Caco-2 (cell line): ENCODE data around the gene YIF1B. TPM values are rescaled to one million over a fixed set of nuclear protein-coding genes. Genes with fewer than 3 reads are reported as not detected.
A peak's percentile ranks its signal among the peaks of the same experiment; 100 is the strongest.

Experiments used
- BruUV-seq: library from RNA; stranded (reverse); fragments of 400-500 nt; replicated peaks from 2 replicates; lab custom pipeline; 2021; lab: Mats Ljungman, UMichigan
- CTCF ChIA-PET: fragments of 300-600 bp; sonication (Branson Sonifier 250); formaldehyde crosslinking; loops from one replicate; lab custom pipeline; 2022; ENCODE audit warnings: antibody characterized with exemption; lab: Charles Lee
- POLR2A ChIA-PET: fragments of 300-600 bp; sonication (Branson Sonifier 250); formaldehyde crosslinking; loops from one replicate; lab custom pipeline; 2022; ENCODE audit warnings: antibody characterized with exemption; lab: Charles Lee
- DNase-seq, 2 experiments: peaks; one replicate each; pipeline versions ENCODE4 v3.0.0 to v3.0.0-alpha.2; 2020 to 2022
- H3K27me3 ChIP-seq: replicated peaks from 2 replicates; pipeline ENCODE4 v1.6.0; 2011; ENCODE audit warnings: low read length; ENCODE audit not compliant: control insufficient read depth, insufficient read depth
- H3K36me3 ChIP-seq: 2 replicates; pipeline ENCODE4 v1.5.1; 2011; ENCODE audit warnings: low read length; ENCODE audit not compliant: control insufficient read depth, insufficient read depth
- H3K4me1 ChIP-seq: fragments of 250-450 bp; sonication (Bioruptor Pico); 2 replicates; pipeline ENCODE4 v1.5.1; 2020; ENCODE audit warnings: mild to moderate bottlenecking
- H3K4me3 ChIP-seq: 2 replicates; pipeline ENCODE4 v1.5.1; 2011; ENCODE audit warnings: low read depth, mild to moderate bottlenecking, control low read depth, low read length
- H3K9me3 ChIP-seq: fragments of 250-450 bp; sonication (Bioruptor Pico); 2 replicates; pipeline ENCODE4 v1.5.1; 2020; ENCODE audit warnings: mild to moderate bottlenecking, moderate library complexity
- H3K27ac Mint-ChIP-seq: one replicate; pipeline ENCODE4 v1.8.0; 2022; ENCODE audit warnings: mixed read lengths; ENCODE audit not compliant: unreplicated experiment
- H3K27me3 Mint-ChIP-seq: one replicate; pipeline ENCODE4 v1.8.0; 2022; ENCODE audit warnings: mixed read lengths; ENCODE audit not compliant: insufficient read depth, unreplicated experiment
- H3K36me3 Mint-ChIP-seq: one replicate; pipeline ENCODE4 v1.8.0; 2022; ENCODE audit warnings: mild to moderate bottlenecking, mixed read lengths; ENCODE audit not compliant: insufficient read depth, unreplicated experiment
- H3K4me1 Mint-ChIP-seq: one replicate; pipeline ENCODE4 v1.8.0; 2022; ENCODE audit warnings: low read depth, mixed read lengths; ENCODE audit not compliant: unreplicated experiment
- H3K4me3 Mint-ChIP-seq: one replicate; pipeline ENCODE4 v1.8.0; 2022; ENCODE audit warnings: mild to moderate bottlenecking, moderate library complexity, mixed read lengths; ENCODE audit not compliant: unreplicated experiment
- H3K9me3 Mint-ChIP-seq: one replicate; pipeline ENCODE4 v1.8.0; 2022; ENCODE audit warnings: mixed read lengths; ENCODE audit not compliant: unreplicated experiment
- intact Hi-C: fragments of 100-400 bp; cut with micrococcal nuclease; formaldehyde crosslinking; loops from one replicate; pipeline ENCODE4 v1.10.0; 2022; ENCODE audit not compliant: unreplicated experiment
- total RNA-seq: library from RNA; stranded (reverse); gene quantifications from 2 replicates; pipeline ENCODE4 v1.2.3, GENCODE V29; 2022
- TF ChIP-seq, protein P1 (sequence below), 2 experiments: fragments of 200-600 bp in 1 of 2; IDR thresholded peaks; 1 replicate in 1 of 2; 2 replicates in 1 of 2; pipeline versions ENCODE4 v1.5.1 to v1.8.0; 2011 to 2022; ENCODE audit warnings: antibody characterized with exemption in 1 of 2, control low read depth in 1 of 2, inconsistent platforms in 1 of 2, low read depth in 1 of 2, low read length in 1 of 2, mild to moderate bottlenecking in 1 of 2, moderate library complexity in 1 of 2; ENCODE audit not compliant: insufficient read depth in 1 of 2, severe bottlenecking in 1 of 2, unreplicated experiment in 1 of 2

Gene YIF1B
- total RNA-seq, 1 experiment from 2014 or later: 66.7 TPM

DNA sequence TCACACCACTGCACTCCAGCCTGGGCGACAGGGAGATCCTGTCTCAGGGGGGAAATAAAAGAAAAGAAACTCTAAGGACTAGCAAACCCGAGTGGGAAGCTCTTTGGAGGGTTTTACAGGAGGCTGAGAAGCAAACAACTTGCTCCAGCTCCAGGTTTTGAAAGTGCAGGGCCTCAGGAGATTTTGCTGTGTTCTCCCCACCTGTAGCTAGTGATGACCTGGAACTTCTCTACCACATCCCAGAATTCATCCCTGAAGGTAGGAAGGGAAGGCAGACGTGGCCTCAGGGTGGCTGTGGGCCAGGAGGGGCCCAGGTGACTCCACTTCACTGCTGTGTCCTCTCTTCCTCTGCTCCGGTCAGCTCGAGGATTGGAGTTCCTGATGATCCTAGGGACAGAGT is 42.3 kb upstream of the YIF1B start:
- Histone ChIP-seq H3K9me3 (no peaks in the 10 kb centered on the region), H3K4me1 (peaks cover 12% of the 10 kb centered on the region), H3K36me3 (no peaks in the 10 kb centered on the region), H3K27me3 (peaks cover 7% of the 10 kb centered on the region), H3K4me3 (no peak overlapping the region)
- Mint-ChIP-seq H3K36me3 (peaks cover 22% of the 10 kb centered on the region), H3K4me1 (peaks cover 28% of the 10 kb centered on the region), H3K4me3 (no peak overlapping the region), H3K27ac (no peak overlapping the region), H3K27me3 (peaks cover 18% of the 10 kb centered on the region), H3K9me3 (no peaks in the 10 kb centered on the region)
- no peak for DNase-seq
- no TSS peak for BruUV-seq
- intact Hi-C loops: no loop called here
- ChIA-PET CTCF (interaction anchor here (1.0 kb wide), 1 partner anchor 16 kb away, joined by 4 read pairs; the partner anchor contains the start of gene PSMD8), POLR2A (interaction anchor here (0.6 to 0.9 kb wide), 2 partner anchors 16 to 19 kb away, joined by 5 read pairs; partner anchors contain the start of gene PSMD8)
- TF ChIP-seq, protein P1, sequence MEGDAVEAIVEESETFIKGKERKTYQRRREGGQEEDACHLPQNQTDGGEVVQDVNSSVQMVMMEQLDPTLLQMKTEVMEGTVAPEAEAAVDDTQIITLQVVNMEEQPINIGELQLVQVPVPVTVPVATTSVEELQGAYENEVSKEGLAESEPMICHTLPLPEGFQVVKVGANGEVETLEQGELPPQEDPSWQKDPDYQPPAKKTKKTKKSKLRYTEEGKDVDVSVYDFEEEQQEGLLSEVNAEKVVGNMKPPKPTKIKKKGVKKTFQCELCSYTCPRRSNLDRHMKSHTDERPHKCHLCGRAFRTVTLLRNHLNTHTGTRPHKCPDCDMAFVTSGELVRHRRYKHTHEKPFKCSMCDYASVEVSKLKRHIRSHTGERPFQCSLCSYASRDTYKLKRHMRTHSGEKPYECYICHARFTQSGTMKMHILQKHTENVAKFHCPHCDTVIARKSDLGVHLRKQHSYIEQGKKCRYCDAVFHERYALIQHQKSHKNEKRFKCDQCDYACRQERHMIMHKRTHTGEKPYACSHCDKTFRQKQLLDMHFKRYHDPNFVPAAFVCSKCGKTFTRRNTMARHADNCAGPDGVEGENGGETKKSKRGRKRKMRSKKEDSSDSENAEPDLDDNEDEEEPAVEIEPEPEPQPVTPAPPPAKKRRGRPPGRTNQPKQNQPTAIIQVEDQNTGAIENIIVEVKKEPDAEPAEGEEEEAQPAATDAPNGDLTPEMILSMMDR (IDR thresholded peaks at IDR 0.05; ENCODE audit: insufficient read depth in 1 of 2, low read depth in 1 of 2, low read length in 1 of 2, severe bottlenecking in 1 of 2, unreplicated experiment in 1 of 2): no peak

DNA sequence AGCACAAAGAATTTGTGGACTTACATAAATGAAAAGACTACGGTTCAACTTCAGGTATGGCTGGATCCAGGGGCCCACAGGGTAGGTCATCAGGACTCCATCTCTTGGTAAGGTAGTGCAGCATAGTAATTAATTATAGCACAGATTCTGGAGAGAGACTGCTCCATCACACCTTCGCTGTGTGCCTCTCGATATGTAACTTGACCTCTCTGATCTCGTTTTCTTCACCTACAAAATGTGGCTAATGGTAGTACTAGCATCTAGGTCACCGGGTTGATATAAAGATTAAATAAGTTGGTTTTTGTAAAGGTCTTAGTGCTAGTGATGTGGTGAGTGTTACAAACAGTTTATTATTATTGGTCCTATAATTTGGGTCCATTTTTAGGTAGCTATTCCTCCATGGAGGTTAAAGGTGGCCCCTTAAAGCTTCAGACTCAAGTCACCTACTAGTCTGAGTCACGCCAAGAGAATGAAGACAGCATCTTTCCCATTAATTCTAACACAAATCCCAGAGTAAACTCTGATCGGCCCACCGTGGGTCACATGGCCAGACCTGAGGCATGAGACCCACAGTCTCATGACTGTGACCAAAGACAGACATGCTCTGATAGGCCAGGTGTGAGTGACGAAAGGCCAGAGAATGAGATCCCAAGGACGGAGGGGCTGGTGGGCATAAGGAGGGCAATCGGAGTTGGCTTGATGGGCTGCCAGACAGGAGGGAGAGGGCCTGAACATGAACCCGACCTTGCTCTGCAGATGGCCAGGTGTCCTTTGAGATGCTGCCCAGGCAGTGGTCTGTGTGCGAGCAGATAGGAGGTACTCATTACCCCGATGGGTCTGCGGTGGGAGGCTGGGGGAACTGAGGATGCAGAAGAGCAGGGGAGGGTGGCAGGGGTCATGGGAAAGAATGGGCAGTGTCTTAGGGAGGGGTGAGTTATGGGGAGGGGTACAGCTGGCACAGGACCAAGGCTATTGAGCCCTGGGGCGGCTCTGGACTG is 40.3 kb upstream of the YIF1B start:
- no TSS peak for BruUV-seq
- H3K27ac Mint-ChIP-seq: no peak overlapping the region
- H3K4me1 ChIP-seq: peaks cover 6% of the 10 kb centered on the region; the same call in 1 of the 2 replicates
- CTCF ChIA-PET: no interaction called here
- H3K36me3 Mint-ChIP-seq: peaks cover 16% of the 10 kb centered on the region
- peaks cover 18% of the 10 kb centered on the region for H3K27me3 Mint-ChIP-seq
- no peaks in the 10 kb centered on the region for H3K36me3 ChIP-seq
- DNase-seq: peak in 1 of 2 experiments; percentile 34
- peaks cover 7% of the 10 kb centered on the region for H3K27me3 ChIP-seq
- no peak overlapping the region for H3K4me3 ChIP-seq
- intact Hi-C loops: no loop called here
- peak overlapping the region; percentile 30 for H3K4me3 Mint-ChIP-seq
- POLR2A ChIA-PET: no interaction called here
- no peaks in the 10 kb centered on the region for H3K9me3 Mint-ChIP-seq
- TF ChIP-seq, protein P1 (IDR thresholded peaks at IDR 0.05; ENCODE audit: insufficient read depth in 1 of 2, low read depth in 1 of 2, low read length in 1 of 2, severe bottlenecking in 1 of 2, unreplicated experiment in 1 of 2): no peak
- no peaks in the 10 kb centered on the region for H3K9me3 ChIP-seq
- peaks cover 24% of the 10 kb centered on the region for H3K4me1 Mint-ChIP-seq

DNA sequence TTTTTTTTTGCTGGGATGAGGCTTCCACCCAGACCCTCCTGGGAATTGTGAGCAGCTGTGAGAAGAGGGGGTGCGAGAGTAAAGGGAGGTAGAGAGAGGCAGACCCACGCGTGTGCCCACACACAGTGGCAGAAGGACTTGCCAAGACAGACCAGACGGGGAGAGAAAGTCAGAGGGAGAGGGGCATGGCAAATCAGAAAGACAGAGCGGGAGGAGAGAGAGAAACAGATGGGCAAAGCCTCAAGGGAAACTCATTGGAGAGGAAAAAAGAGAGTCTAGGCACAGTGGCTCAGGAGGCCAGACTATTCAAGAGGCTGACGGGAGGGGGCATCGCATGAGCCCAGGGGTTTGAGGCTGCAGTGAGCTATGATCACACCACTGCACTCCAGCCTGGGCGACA is 36.9 kb upstream of the YIF1B start:
- no peak for DNase-seq
- intact Hi-C loops: no loop called here
- H3K36me3 Mint-ChIP-seq: peaks cover 16% of the 10 kb centered on the region
- H3K4me3 Mint-ChIP-seq: peak overlapping the region; percentile 5
- BruUV-seq: no TSS peak
- Histone ChIP-seq H3K27me3 (no peaks in the 10 kb centered on the region), H3K9me3 (no peaks in the 10 kb centered on the region), H3K36me3 (no peaks in the 10 kb centered on the region), H3K4me1 (peaks cover 5% of the 10 kb centered on the region; the same call in 1 of the 2 replicates), H3K4me3 (no peak overlapping the region)
- peaks cover 9% of the 10 kb centered on the region for H3K4me1 Mint-ChIP-seq
- TF ChIP-seq, protein P1 (IDR thresholded peaks at IDR 0.05; ENCODE audit: insufficient read depth in 1 of 2, low read depth in 1 of 2, low read length in 1 of 2, severe bottlenecking in 1 of 2, unreplicated experiment in 1 of 2): no peak
- no peaks in the 10 kb centered on the region for H3K9me3 Mint-ChIP-seq
- CTCF ChIA-PET: interaction anchor here (1.2 kb wide), 1 partner anchor 8 kb away, joined by 4 read pairs; no protein-coding TSS in a partner anchor
- POLR2A ChIA-PET: interaction anchor here (0.6 kb wide), 1 partner anchor 122 kb away, joined by 7 read pairs; no protein-coding TSS in a partner anchor
- H3K27ac Mint-ChIP-seq: no peak overlapping the region
- H3K27me3 Mint-ChIP-seq: peaks cover 6% of the 10 kb centered on the region
